NB4 (cell line): ENCODE data around the gene DBX2.

ENCODE experiments used
- CTCF ChIP-seq: IDR thresholded peaks from one replicate; pipeline ENCODE4 v1.5.1; 2012; ENCODE audit warnings: low read depth, low read length
- MAX ChIP-seq: IDR thresholded peaks from 2 replicates; pipeline ENCODE4 v1.6.1; 2011; ENCODE audit warnings: low read depth, low read length
- MYC ChIP-seq: IDR thresholded peaks from 2 replicates; pipeline ENCODE4 v1.6.1; 2011; ENCODE audit warnings: low read depth, low read length
- POLR2A ChIP-seq: IDR thresholded peaks from 2 replicates; pipeline ENCODE4 v1.6.1; 2011; ENCODE audit warnings: mild to moderate bottlenecking; ENCODE audit not compliant: insufficient read length; ENCODE audit errors: extremely low read depth

DNA sequence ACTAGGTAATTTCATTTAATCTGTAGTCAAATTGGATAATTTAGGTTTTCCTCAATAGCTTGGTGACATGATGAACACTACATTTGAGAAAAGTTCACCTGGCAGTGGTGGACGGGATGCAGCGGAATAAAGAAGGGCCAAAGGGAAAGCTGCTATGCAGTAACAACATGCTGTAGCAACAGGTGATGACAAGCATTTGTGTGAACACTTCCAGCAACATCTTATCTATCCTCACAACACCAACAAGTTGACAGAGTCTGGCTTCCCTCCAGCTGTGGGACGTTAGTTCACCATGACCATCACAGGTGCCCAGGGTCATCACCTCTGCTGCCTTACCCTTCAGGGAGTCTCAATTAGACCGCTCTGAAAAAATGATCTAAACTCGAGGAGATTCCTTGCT is 8.3 kb downstream of the DBX2 start:
- TF ChIP-seq CTCF (no peak), MAX (no peak), MYC (no peak), POLR2A (no peak)
